Fibroblast of skin of left biceps (primary cell): ENCODE results near the gene SNORC.

Source experiments
- DNase-seq, 2 experiments: peaks; one replicate each; pipeline ENCODE4 v3.0.0-alpha.2; 2013; ENCODE audit warnings: low read depth in 2 of 2

SNORC gene

GRCh38 chr2:232869138-232870017 lies 686 bp upstream of the SNORC start:
- DNase-seq, result no peak

- no peak for DNase-seq
These were observed 805 bp downstream of the SNORC start for GRCh38 chr2:232870766-232871371.

GRCh38 chr2:232871418-232871834 lies 1.4 kb downstream of the SNORC start:
- no peak for DNase-seq

- no peak for DNase-seq
These were observed 2.0 kb downstream of the SNORC start for GRCh38 chr2:232871835-232872736.

- no peak for DNase-seq
These were observed 2.8 kb downstream of the SNORC start for GRCh38 chr2:232872826-232873225.

GRCh38 chr2:232873292-232873908 lies 3.3 kb downstream of the SNORC start:
- DNase-seq, result no peak

GRCh38 chr2:232873909-232874641 lies 4.0 kb downstream of the SNORC start:
- DNase-seq, result no peak

GRCh38 chr2:232874677-232875223 lies 4.7 kb downstream of the SNORC start:
- DNase-seq, result no peak

- DNase-seq, result no peak
These were observed 5.4 kb downstream of the SNORC start for GRCh38 chr2:232875256-232876121.

- no peak for DNase-seq
These were observed 6.3 kb downstream of the SNORC start for GRCh38 chr2:232876161-232876977.

GRCh38 chr2:232876978-232877441 lies 6.9 kb downstream of the SNORC start:
- DNase-seq, result no peak

GRCh38 chr2:232877940-232878511 lies 8.0 kb downstream of the SNORC start:
- DNase-seq, result no peak

- no peak for DNase-seq
These were observed 9.0 kb downstream of the SNORC start for GRCh38 chr2:232878855-232879617.

GRCh38 chr2:232879618-232880494 lies 9.8 kb downstream of the SNORC start:
- DNase-seq, result no peak

- no peak for DNase-seq
These were observed 10.8 kb downstream of the SNORC start for GRCh38 chr2:232880764-232881351.

GRCh38 chr2:232882085-232882484 lies 12.0 kb downstream of the SNORC start:
- DNase-seq, result no peak
